H1 (cell line): Measurements from ENCODE around the gene TMEM236.

ENCODE experiments used
- ATF3 ChIP-seq: IDR thresholded peaks from 2 replicates; pipeline ENCODE4 v1.6.1; 2011; ENCODE audit warnings: low read depth, mild to moderate bottlenecking, low read length; ENCODE audit not compliant: insufficient read depth
- CREB1 ChIP-seq: IDR thresholded peaks from 2 replicates; pipeline ENCODE4 v1.6.1; 2012; ENCODE audit warnings: inconsistent platforms
- CTCF ChIP-seq, 3 experiments: IDR thresholded peaks; 1 replicate in 2 of 3; 2 replicates in 1 of 3; pipeline versions ENCODE4 v1.5.1 to v1.6.1; 2011; ENCODE audit warnings: low read length in 3 of 3, mild to moderate bottlenecking in 3 of 3, inconsistent platforms in 2 of 3, low read depth in 1 of 3, moderate library complexity in 1 of 3; ENCODE audit not compliant: insufficient read depth in 1 of 3; ENCODE audit errors: control extremely low read depth in 1 of 3
- EP300 ChIP-seq, 2 experiments: IDR thresholded peaks; 1 replicate in 1 of 2; 2 replicates in 1 of 2; pipeline ENCODE4 v1.6.1; 2011 to 2012; ENCODE audit warnings: low read depth in 2 of 2, low read length in 2 of 2, mild to moderate bottlenecking in 2 of 2, borderline replicate concordance in 1 of 2, inconsistent platforms in 1 of 2, moderate library complexity in 1 of 2
- EZH2 ChIP-seq: fragments of 200-600 bp; sonication (generic); IDR thresholded peaks from 2 replicates; pipeline ENCODE4 v1.7.1; 2012; ENCODE audit warnings: low read depth, mild to moderate bottlenecking, moderate library complexity, low read length, inconsistent platforms; ENCODE audit not compliant: severe bottlenecking
- HDAC2 ChIP-seq, 2 experiments: fragments of 300-600 bp in 1 of 2; sonication (generic) in 1 of 2; IDR thresholded peaks; 2 replicates each; pipeline ENCODE4 v1.6.1; 2011 to 2012; ENCODE audit warnings: low read depth in 2 of 2, low read length in 2 of 2, mild to moderate bottlenecking in 2 of 2, moderate library complexity in 2 of 2, borderline replicate concordance in 1 of 2, inconsistent platforms in 1 of 2
- JUN ChIP-seq: IDR thresholded peaks from 2 replicates; pipeline ENCODE4 v1.6.1; 2011; ENCODE audit warnings: low read depth, mild to moderate bottlenecking, improper control_type of control experiment, low read length
- MAFK ChIP-seq: IDR thresholded peaks from 2 replicates; pipeline ENCODE4 v1.6.1; 2012; ENCODE audit warnings: low read depth, mild to moderate bottlenecking, improper control_type of control experiment, low read length
- POLR2A ChIP-seq, 2 experiments: IDR thresholded peaks; 1 replicate in 1 of 2; 2 replicates in 1 of 2; pipeline ENCODE4 v1.6.1; 2011; ENCODE audit warnings: low read depth in 2 of 2, low read length in 2 of 2, mild to moderate bottlenecking in 2 of 2; ENCODE audit errors: control extremely low read depth in 1 of 2
- POLR2AphosphoS5 ChIP-seq: IDR thresholded peaks from 2 replicates; pipeline ENCODE4 v1.6.1; 2011; ENCODE audit warnings: low read depth, low read length
- RXRA ChIP-seq: IDR thresholded peaks from 2 replicates; pipeline ENCODE4 v1.6.1; 2011; ENCODE audit warnings: low read depth, mild to moderate bottlenecking, low read length, moderate library complexity; ENCODE audit not compliant: insufficient read depth
- TAF1 ChIP-seq: IDR thresholded peaks from 2 replicates; pipeline ENCODE4 v1.6.1; 2011; ENCODE audit warnings: mild to moderate bottlenecking, low read depth, low read length

- TF ChIP-seq RXRA (no peak), TAF1 (no peak), EZH2 (no peak), EP300 (IDR thresholded peaks at IDR 0.05; ENCODE audit: borderline replicate concordance in 1 of 2, low read depth in 2 of 2, low read length in 2 of 2) (no peak), HDAC2 (IDR thresholded peaks at IDR 0.05; ENCODE audit: borderline replicate concordance in 1 of 2, low read depth in 2 of 2, low read length in 2 of 2) (no peak), MAFK (no peak), ATF3 (no peak), CTCF (IDR thresholded peaks at IDR 0.05; ENCODE audit: control extremely low read depth in 1 of 3, insufficient read depth in 1 of 3, low read depth in 1 of 3, low read length in 3 of 3) (no peak), JUN (no peak), CREB1 (no peak), POLR2AphosphoS5 (no peak), POLR2A (IDR thresholded peaks at IDR 0.05; ENCODE audit: control extremely low read depth in 1 of 2, low read depth in 2 of 2, low read length in 2 of 2) (no peak)
Measured at GRCh38 chr10:17712717-17713471, 39.1 kb upstream of the TMEM236 start.
